HG03565 (cell line): Measurements from ENCODE around the gene ITGAD.
"Not testable (repeated sequence)": the region's sequence is repeated elsewhere in the genome, so short reads cannot be mapped to it uniquely, and the experiment has no call there.

Experiments used
- ATAC-seq: cut with Tn5 transposase; IDR thresholded peaks from one replicate; pipeline ENCODE4 v1.9.1; 2021; ENCODE audit warnings: mild to moderate bottlenecking, moderate library complexity; ENCODE audit not compliant: unreplicated experiment

Gene ITGAD

GRCh38 chr16:31429314-31429713 is 36.2 kb downstream of the ITGAD start:
- no peak for ATAC-seq

- no peak for ATAC-seq
These were observed 36.7 kb downstream of the ITGAD start for GRCh38 chr16:31429796-31430195.

- ATAC-seq = no peak
These were observed 37.4 kb downstream of the ITGAD start for GRCh38 chr16:31430380-31431052.

GRCh38 chr16:31435341-31436220 is 42.4 kb downstream of the ITGAD start:
- no peak for ATAC-seq

GRCh38 chr16:31436221-31437045 is 43.3 kb downstream of the ITGAD start:
- ATAC-seq = no peak

- no peak for ATAC-seq
These were observed 45.3 kb downstream of the ITGAD start for GRCh38 chr16:31438414-31438813.

- not testable (repeated sequence) for ATAC-seq
These were observed 45.9 kb downstream of the ITGAD start for GRCh38 chr16:31439023-31439422.

- ATAC-seq = no peak
These were observed 46.4 kb downstream of the ITGAD start for GRCh38 chr16:31439519-31439918.

GRCh38 chr16:31440516-31441184 is 47.5 kb downstream of the ITGAD start:
- no peak for ATAC-seq

GRCh38 chr16:31441956-31442355 is 48.8 kb downstream of the ITGAD start:
- ATAC-seq = no peak

- ATAC-seq = not testable (repeated sequence)
These were observed 52.8 kb downstream of the ITGAD start for GRCh38 chr16:31445931-31446330.

- ATAC-seq = no peak
These were observed 58.1 kb downstream of the ITGAD start for GRCh38 chr16:31451201-31451600.

- peak; percentile 46 for ATAC-seq
These were observed 58.7 kb downstream of the ITGAD start for GRCh38 chr16:31451681-31452351.

GRCh38 chr16:31452631-31453106 is 59.5 kb downstream of the ITGAD start:
- ATAC-seq = no peak

- ATAC-seq = no peak
These were observed 60.4 kb downstream of the ITGAD start for GRCh38 chr16:31453255-31454204.

GRCh38 chr16:31455601-31456314 is 62.6 kb downstream of the ITGAD start:
- ATAC-seq = no peak

- ATAC-seq = no peak
These were observed 63.8 kb downstream of the ITGAD start for GRCh38 chr16:31456988-31457360.

GRCh38 chr16:31458073-31458843 is 65.1 kb downstream of the ITGAD start:
- ATAC-seq = no peak
